ENCODE results near the gene GRM7. TPM values are rescaled to one million over a fixed set of nuclear protein-coding genes. Genes with fewer than 3 reads are reported as not detected.

Gene GRM7
- total RNA-seq, 2 experiments from 2014 or later: not detected

- Mint-ChIP-seq H3K36me3 (ENCODE audit: low read depth) (no peaks in the 10 kb centered on the region), H3K27me3 (no peaks in the 10 kb centered on the region), H3K4me3 (no peak overlapping the region), H3K9me3 (peaks cover 9% of the 10 kb centered on the region), H3K4me1 (ENCODE audit: low read depth) (no peaks in the 10 kb centered on the region), H3K27ac (no peak overlapping the region)
- TF ChIP-seq CTCF (IDR thresholded peaks at IDR 0.05): no peak
- intact Hi-C loops (cut with DNase I, micrococcal nuclease): no loop called here
- Histone ChIP-seq H3K27me3 (ENCODE audit: control insufficient read depth in 1 of 2, insufficient read depth in 2 of 2, low read length in 2 of 2) (no peaks in the 10 kb centered on the region), H3K27ac (ENCODE audit: low read depth in 1 of 2, low read length in 2 of 2) (no peak overlapping the region), H3K9me3 (ENCODE audit: control insufficient read depth in 1 of 2, insufficient read depth in 1 of 2, low read length in 2 of 2) (no peaks in the 10 kb centered on the region), H3K4me3 (ENCODE audit: low read length) (no peak overlapping the region), H3K4me1 (ENCODE audit: insufficient read depth, low read length) (no peaks in the 10 kb centered on the region), H3K36me3 (ENCODE audit: insufficient read depth, low read length) (no peaks in the 10 kb centered on the region)
- ChIA-PET CTCF (no interaction called here), POLR2A (no interaction called here)
- ATAC-seq (ENCODE audit: poor library complexity): no peak
- no peak for DNase-seq
Observed at GRCh38 chr3:6827453-6827852, 33.5 kb upstream of the GRM7 start.

GRCh38 chr3:6844723-6845122, 16.2 kb upstream of the GRM7 start:
- H3K4me3 ChIP-seq (ENCODE audit: low read length): no peak overlapping the region
- no peak for DNase-seq
- no peaks in the 10 kb centered on the region for H3K4me1 ChIP-seq (ENCODE audit: insufficient read depth, low read length)
- intact Hi-C loops (cut with DNase I, micrococcal nuclease): no loop called here
- no peak for ATAC-seq (ENCODE audit: poor library complexity)
- H3K9me3 Mint-ChIP-seq: peaks cover 3% of the 10 kb centered on the region
- POLR2A ChIA-PET: no interaction called here
- no peaks in the 10 kb centered on the region for H3K27me3 ChIP-seq (ENCODE audit: control insufficient read depth in 1 of 2, insufficient read depth in 2 of 2, low read length in 2 of 2)
- H3K36me3 Mint-ChIP-seq (ENCODE audit: low read depth): no peaks in the 10 kb centered on the region
- no peak overlapping the region for H3K27ac ChIP-seq (ENCODE audit: low read depth in 1 of 2, low read length in 2 of 2)
- CTCF ChIA-PET: no interaction called here
- H3K27ac Mint-ChIP-seq: no peak overlapping the region
- no peaks in the 10 kb centered on the region for H3K27me3 Mint-ChIP-seq
- H3K36me3 ChIP-seq (ENCODE audit: insufficient read depth, low read length): no peaks in the 10 kb centered on the region
- peaks cover 0 to 7% of the 10 kb centered on the region in 2 experiments for H3K9me3 ChIP-seq (ENCODE audit: control insufficient read depth in 1 of 2, insufficient read depth in 1 of 2, low read length in 2 of 2)
- no peak overlapping the region for H3K4me3 Mint-ChIP-seq
- TF ChIP-seq CTCF (IDR thresholded peaks at IDR 0.05): no peak
- H3K4me1 Mint-ChIP-seq (ENCODE audit: low read depth): no peaks in the 10 kb centered on the region

GRCh38 chr3:6854184-6854583, 6.7 kb upstream of the GRM7 start:
- no peaks in the 10 kb centered on the region for H3K4me1 ChIP-seq (ENCODE audit: insufficient read depth, low read length)
- no peak overlapping the region for H3K27ac ChIP-seq (ENCODE audit: low read depth in 1 of 2, low read length in 2 of 2)
- no peaks in the 10 kb centered on the region for H3K9me3 ChIP-seq (ENCODE audit: control insufficient read depth in 1 of 2, insufficient read depth in 1 of 2, low read length in 2 of 2)
- DNase-seq (no peak), ATAC-seq (ENCODE audit: poor library complexity) (no peak)
- CTCF ChIA-PET: no interaction called here
- H3K4me3 ChIP-seq (ENCODE audit: low read length): no peak overlapping the region
- H3K36me3 ChIP-seq (ENCODE audit: insufficient read depth, low read length): no peaks in the 10 kb centered on the region
- H3K36me3 Mint-ChIP-seq (ENCODE audit: low read depth): no peaks in the 10 kb centered on the region
- no peaks in the 10 kb centered on the region for H3K27me3 ChIP-seq (ENCODE audit: control insufficient read depth in 1 of 2, insufficient read depth in 2 of 2, low read length in 2 of 2)
- H3K9me3 Mint-ChIP-seq: peaks cover 3% of the 10 kb centered on the region
- no peak for TF ChIP-seq CTCF (IDR thresholded peaks at IDR 0.05)
- peaks cover 16% of the 10 kb centered on the region for H3K27me3 Mint-ChIP-seq
- H3K27ac Mint-ChIP-seq: no peak overlapping the region
- POLR2A ChIA-PET: no interaction called here
- intact Hi-C loops (cut with DNase I, micrococcal nuclease): no loop called here
- H3K4me3 Mint-ChIP-seq: no peak overlapping the region
- H3K4me1 Mint-ChIP-seq (ENCODE audit: low read depth): no peaks in the 10 kb centered on the region
